SK-N-SH treated with all-trans-retinoic acid at 6 μM for 48 hours (cell line): ENCODE data around the gene YEATS4.

Experiments used
- BACH2 ChIP-seq: fragments of 250-450 bp; sonication (Bioruptor Pico); IDR thresholded peaks from 2 replicates; pipeline ENCODE4 v1.9.0; 2021; ENCODE audit warnings: mild to moderate bottlenecking, borderline replicate concordance
- CREB5 ChIP-seq: fragments of 250-450 bp; sonication (Bioruptor Pico); IDR thresholded peaks from 2 replicates; pipeline ENCODE4 v1.5.1; 2020; ENCODE audit warnings: low read depth, mild to moderate bottlenecking, moderate library complexity
- CSRNP3 ChIP-seq: fragments of 250-450 bp; sonication (Bioruptor Pico); IDR thresholded peaks from 2 replicates; pipeline ENCODE4 v1.5.1; 2021; ENCODE audit warnings: mild to moderate bottlenecking, moderate library complexity
- ISL1 ChIP-seq: fragments of 250-450 bp; sonication (Bioruptor Pico); IDR thresholded peaks from 2 replicates; pipeline ENCODE4 v2.1.2; 2022; ENCODE audit warnings: mild to moderate bottlenecking, moderate library complexity
- OSR1 ChIP-seq: fragments of 250-450 bp; sonication (Bioruptor Pico); IDR thresholded peaks from 2 replicates; pipeline ENCODE4 v1.8.0; 2022; ENCODE audit warnings: moderate library complexity, mild to moderate bottlenecking, inconsistent platforms
- PATZ1 ChIP-seq: fragments of 250-450 bp; sonication (Bioruptor Pico); IDR thresholded peaks from 2 replicates; pipeline ENCODE4 v1.8.0; 2020; ENCODE audit warnings: mild to moderate bottlenecking, moderate library complexity, borderline replicate concordance
- RARB ChIP-seq: fragments of 250-450 bp; sonication (Bioruptor Pico); IDR thresholded peaks from 2 replicates; pipeline ENCODE4 v1.8.0; 2021; ENCODE audit warnings: mild to moderate bottlenecking, moderate library complexity
- TOX ChIP-seq: fragments of 250-450 bp; sonication (Bioruptor Pico); IDR thresholded peaks from 2 replicates; pipeline ENCODE4 v1.8.0; 2021; ENCODE audit warnings: mild to moderate bottlenecking, moderate library complexity, borderline replicate concordance
- ZC3H10 ChIP-seq: fragments of 250-450 bp; sonication (Bioruptor Pico); IDR thresholded peaks from 2 replicates; pipeline ENCODE4 v1.5.1; 2021; ENCODE audit warnings: mild to moderate bottlenecking, moderate library complexity
- ZFP30 ChIP-seq: fragments of 450-650 bp; formaldehyde crosslinking; IDR thresholded peaks from 2 replicates; pipeline ENCODE4 v1.5.0; 2022; ENCODE audit warnings: mild to moderate bottlenecking, moderate library complexity

GRCh38 chr12:69360348-69360672 is 767 bp downstream of the YEATS4 start:
- no peak for TF ChIP-seq ISL1 (CRISPR knock-in tag)
- no peak for TF ChIP-seq ZFP30 (CRISPR knock-in tag)
- no peak for TF ChIP-seq ZC3H10
- TF ChIP-seq BACH2 (CRISPR knock-in tag): no peak
- no peak for TF ChIP-seq CREB5 (CRISPR knock-in tag)
- TF ChIP-seq PATZ1: no peak
- TF ChIP-seq TOX (CRISPR knock-in tag): no peak
- TF ChIP-seq CSRNP3: no peak
- no peak for TF ChIP-seq OSR1
- TF ChIP-seq RARB: no peak
